GM23338 (cell line): ENCODE results near the gene STAT3. TPM values are rescaled to one million over a fixed set of nuclear protein-coding genes. Genes with fewer than 3 reads are reported as not detected.

Source experiments
- ATAC-seq: fragments of 200-7000 bp; cut with Tn5 transposase; 3 replicates; pipeline ENCODE4 v1.9.1; 2020
- DNase-seq: peaks from one replicate; pipeline ENCODE4 v3.0.0-alpha.2; 2015; ENCODE audit warnings: low spot score
- H2AFZ ChIP-seq: fragments of 200-600 bp; sonication (generic); 2 replicates; pipeline ENCODE4 v1.8.0; 2016; ENCODE audit warnings: antibody characterized with exemption, mild to moderate bottlenecking, moderate library complexity
- H3F3A ChIP-seq: fragments of 200-600 bp; sonication (generic); replicated peaks from 2 replicates; pipeline ENCODE4 v1.8.0; 2017; ENCODE audit warnings: antibody characterized with exemption, mixed run types, low read depth
- H3K27ac ChIP-seq: fragments of 200-600 bp; sonication (generic); 2 replicates; pipeline ENCODE4 v1.6.1; 2016; ENCODE audit warnings: low read depth
- H3K27me3 ChIP-seq: fragments of 200-600 bp; sonication (generic); 2 replicates; pipeline ENCODE4 v1.8.0; 2016; ENCODE audit warnings: mild to moderate bottlenecking, mixed run types, moderate library complexity; ENCODE audit not compliant: insufficient read depth
- H3K36me3 ChIP-seq: fragments of 200-600 bp; sonication (generic); 2 replicates; pipeline ENCODE4 v1.8.0; 2016; ENCODE audit warnings: mild to moderate bottlenecking; ENCODE audit not compliant: insufficient read depth
- H3K4me1 ChIP-seq: fragments of 200-600 bp; sonication (generic); 2 replicates; pipeline ENCODE4 v1.8.0; 2016; ENCODE audit warnings: mild to moderate bottlenecking, moderate library complexity; ENCODE audit not compliant: insufficient read depth
- H3K4me2 ChIP-seq: fragments of 200-600 bp; sonication (generic); 2 replicates; pipeline ENCODE4 v1.7.1; 2017; ENCODE audit warnings: mixed run types
- H3K4me3 ChIP-seq: fragments of 200-600 bp; sonication (generic); 2 replicates; pipeline ENCODE4 v1.6.1; 2016; ENCODE audit warnings: mixed run types
- H3K79me2 ChIP-seq: fragments of 200-600 bp; sonication (generic); replicated peaks from 2 replicates; pipeline ENCODE4 v1.8.0; 2017; ENCODE audit warnings: mild to moderate bottlenecking; ENCODE audit not compliant: insufficient read depth
- H3K9me2 ChIP-seq: fragments of 200-600 bp; sonication (generic); 2 replicates; pipeline ENCODE4 v1.8.0; 2017; ENCODE audit not compliant: insufficient read depth
- H4K20me1 ChIP-seq: fragments of 200-600 bp; sonication (generic); replicated peaks from 2 replicates; pipeline ENCODE4 v1.8.0; 2017; ENCODE audit warnings: mild to moderate bottlenecking; ENCODE audit not compliant: insufficient read depth
- H3K27ac Mint-ChIP-seq: 2 replicates; pipeline ENCODE4 v1.8.0; 2020; ENCODE audit warnings: inconsistent platforms, mild to moderate bottlenecking, moderate library complexity, mixed read lengths
- H3K27me3 Mint-ChIP-seq: 3 replicates; pipeline ENCODE4 v1.8.0; 2022; ENCODE audit warnings: low read depth, mild to moderate bottlenecking, moderate library complexity, mixed read lengths, inconsistent platforms; ENCODE audit not compliant: insufficient read depth, poor library complexity
- H3K36me3 Mint-ChIP-seq: 3 replicates; pipeline ENCODE4 v1.8.0; 2021; ENCODE audit warnings: low read depth, mild to moderate bottlenecking, inconsistent platforms, moderate library complexity, mixed read lengths
- H3K4me1 Mint-ChIP-seq: 3 replicates; pipeline ENCODE4 v1.8.0; 2020; ENCODE audit warnings: mild to moderate bottlenecking, inconsistent platforms, mixed read lengths
- H3K4me3 Mint-ChIP-seq: 3 replicates; pipeline ENCODE4 v1.8.0; 2021; ENCODE audit warnings: moderate library complexity, mild to moderate bottlenecking, inconsistent platforms, mixed read lengths
- H3K9me3 Mint-ChIP-seq: 3 replicates; pipeline ENCODE4 v1.8.0; 2020; ENCODE audit warnings: moderate library complexity, mild to moderate bottlenecking, inconsistent platforms, mixed read lengths
- CREB1 ChIP-seq: fragments of 250-450 bp; sonication (Bioruptor Pico); IDR thresholded peaks from 2 replicates; pipeline ENCODE4 v1.5.0; 2020; ENCODE audit warnings: low read depth, mild to moderate bottlenecking, moderate library complexity
- ETS1 ChIP-seq: IDR thresholded peaks from 2 replicates; pipeline ENCODE4 v1.6.1; 2016; ENCODE audit warnings: antibody characterized with exemption
- EZH2 ChIP-seq: fragments of 200-600 bp; sonication (generic); IDR thresholded peaks from one replicate; pipeline ENCODE4 v1.8.0; 2017; ENCODE audit warnings: antibody characterized with exemption, mild to moderate bottlenecking, low read depth; ENCODE audit not compliant: unreplicated experiment
- EZH2phosphoT487 ChIP-seq: fragments of 200-600 bp; sonication (generic); IDR thresholded peaks from one replicate; pipeline ENCODE4 v1.8.1; 2018; ENCODE audit warnings: antibody characterized with exemption; ENCODE audit not compliant: unreplicated experiment
- NANOG ChIP-seq: IDR thresholded peaks from 2 replicates; pipeline ENCODE4 v1.6.1; 2016; ENCODE audit warnings: antibody characterized with exemption, borderline replicate concordance
- POLR2AphosphoS5 ChIP-seq: IDR thresholded peaks from 2 replicates; pipeline ENCODE4 v1.6.1; 2016; ENCODE audit warnings: antibody characterized with exemption, low read depth
- REST ChIP-seq: IDR thresholded peaks from one replicate; pipeline ENCODE4 v1.6.1; 2018; ENCODE audit warnings: antibody characterized with exemption; ENCODE audit not compliant: unreplicated experiment
- STAT1 ChIP-seq: IDR thresholded peaks from one replicate; pipeline ENCODE4 v1.6.1; 2016; ENCODE audit warnings: antibody characterized with exemption; ENCODE audit not compliant: unreplicated experiment
- ZNF331 ChIP-seq: fragments of 250-450 bp; sonication (Bioruptor Pico); IDR thresholded peaks from 2 replicates; pipeline ENCODE4 v1.5.0; 2020; ENCODE audit warnings: low read depth, mild to moderate bottlenecking, moderate library complexity
- polyA plus RNA-seq: library from polyadenylated mRNA; unstranded; fragments of >200 nt; fragmentation: Nextera tagmentation; extraction: Ambion mirVana; gene quantifications from 2 replicates; pipeline ENCODE4 v1.2.1, GENCODE V29; 2016
- total RNA-seq: library from RNA; depleted of rRNA; stranded (reverse); fragments of >200 nt; shearing (Covaris generic); gene quantifications from 2 replicates; pipeline ENCODE4 v1.2.3, GENCODE V29; 2014

STAT3 gene
- total and polyA plus RNA-seq, 2 experiments from 2014 or later = 49.5 to 78.0 TPM

GRCh38 chr17:42363767-42364585, 24.3 kb downstream of the STAT3 start:
- H3K36me3 ChIP-seq = no peaks in the 10 kb centered on the region
- no peaks in the 10 kb centered on the region for H3K27me3 ChIP-seq
- Mint-ChIP-seq H3K27me3 (peaks cover 6% of the 10 kb centered on the region), H3K27ac (no peak overlapping the region), H3K4me3 (no peak overlapping the region; the same call in 2 of the 3 replicates), H3K4me1 (peaks cover 54% of the 10 kb centered on the region), H3K9me3 (no peaks in the 10 kb centered on the region), H3K36me3 (peaks cover 8% of the 10 kb centered on the region; the same call in 1 of the 3 replicates)
- DNase-seq = no peak
- no peak overlapping the region for H3K4me2 ChIP-seq
- peaks cover 49% of the 10 kb centered on the region for H4K20me1 ChIP-seq
- H3K79me2 ChIP-seq = peaks cover 83% of the 10 kb centered on the region
- no peak for ATAC-seq
- H3K4me1 ChIP-seq = peaks cover 47% of the 10 kb centered on the region
- no peak overlapping the region for H3K27ac ChIP-seq
- H3F3A ChIP-seq = peaks cover 4% of the 10 kb centered on the region; the same call in 1 of the 2 replicates
- H2AFZ ChIP-seq = no peak overlapping the region
- no peak overlapping the region for H3K4me3 ChIP-seq
- TF ChIP-seq EZH2phosphoT487 = no peak
- TF ChIP-seq REST = no peak
- no peak for TF ChIP-seq STAT1
- no peak for TF ChIP-seq CREB1
- H3K9me2 ChIP-seq = no peaks in the 10 kb centered on the region

- H3K4me1 Mint-ChIP-seq = peaks cover 54% of the 10 kb centered on the region
- no peaks in the 10 kb centered on the region for H3K36me3 ChIP-seq
- no peak overlapping the region for H2AFZ ChIP-seq
- H3K27me3 Mint-ChIP-seq = peaks cover 7% of the 10 kb centered on the region
- H3K4me3 ChIP-seq = no peak overlapping the region
- H3K79me2 ChIP-seq = peaks cover 83% of the 10 kb centered on the region
- H4K20me1 ChIP-seq = peaks cover 47% of the 10 kb centered on the region
- H3K4me3 Mint-ChIP-seq = no peak overlapping the region
- DNase-seq (no peak), ATAC-seq (no peak)
- H3K27me3 ChIP-seq = no peaks in the 10 kb centered on the region
- H3K4me2 ChIP-seq = no peak overlapping the region
- H3K4me1 ChIP-seq = peaks cover 44% of the 10 kb centered on the region
- H3K9me2 ChIP-seq = no peaks in the 10 kb centered on the region
- H3K9me3 Mint-ChIP-seq = no peaks in the 10 kb centered on the region
- peaks cover 4% of the 10 kb centered on the region for H3F3A ChIP-seq
- no peak overlapping the region for H3K27ac ChIP-seq
- H3K36me3 Mint-ChIP-seq = 0 out of 3 replicates have a peak, but pooled peaks cover 6% of the 10 kb centered on the region
- no peak overlapping the region for H3K27ac Mint-ChIP-seq
- no peak for TF ChIP-seq POLR2AphosphoS5
- TF ChIP-seq NANOG = no peak
- TF ChIP-seq EZH2phosphoT487 = no peak
- no peak for TF ChIP-seq ETS1
- TF ChIP-seq EZH2 = no peak
- no peak for TF ChIP-seq REST
- TF ChIP-seq STAT1 = no peak
- TF ChIP-seq ZNF331 (CRISPR knock-in tag) = no peak
Measured at GRCh38 chr17:42363231-42363630, 25.0 kb downstream of the STAT3 start.
